HG03064 (cell line): ENCODE data around the gene AZIN2.
"Not testable (repeated sequence)": the region's sequence is repeated elsewhere in the genome, so short reads cannot be mapped to it uniquely, and the experiment has no call there.

Experiments used
- ATAC-seq: cut with Tn5 transposase; IDR thresholded peaks from one replicate; pipeline ENCODE4 v1.9.1; 2021; ENCODE audit warnings: low read depth; ENCODE audit not compliant: unreplicated experiment

The AZIN2 gene

GRCh38 chr1:33093004-33093403 lies 12.1 kb downstream of the AZIN2 start:
- no peak for ATAC-seq

- ATAC-seq, result no peak
Measured at GRCh38 chr1:33094486-33094885, 13.5 kb downstream of the AZIN2 start.

GRCh38 chr1:33094971-33095604 lies 14.1 kb downstream of the AZIN2 start:
- no peak for ATAC-seq

- no peak for ATAC-seq
Measured at GRCh38 chr1:33096363-33097005, 15.5 kb downstream of the AZIN2 start.

- ATAC-seq, result no peak
Measured at GRCh38 chr1:33097137-33097611, 16.2 kb downstream of the AZIN2 start.

GRCh38 chr1:33097762-33098161 lies 16.8 kb downstream of the AZIN2 start:
- ATAC-seq, result no peak

- no peak for ATAC-seq
Measured at GRCh38 chr1:33098371-33098770, 17.4 kb downstream of the AZIN2 start.

- ATAC-seq, result peak; percentile 92
Measured at GRCh38 chr1:33099290-33100118, 18.6 kb downstream of the AZIN2 start.

- ATAC-seq, result not testable (repeated sequence)
Measured at GRCh38 chr1:33100119-33100415, 19.1 kb downstream of the AZIN2 start.

GRCh38 chr1:33110477-33110876 lies 29.5 kb downstream of the AZIN2 start:
- no peak for ATAC-seq

GRCh38 chr1:33111965-33112364 lies 31.0 kb downstream of the AZIN2 start:
- no peak for ATAC-seq

GRCh38 chr1:33117440-33118085 lies 36.6 kb downstream of the AZIN2 start:
- no peak for ATAC-seq

- ATAC-seq, result no peak
Measured at GRCh38 chr1:33118274-33118673, 37.3 kb downstream of the AZIN2 start.

- no peak for ATAC-seq
Measured at GRCh38 chr1:33119050-33119449, 38.1 kb downstream of the AZIN2 start.

GRCh38 chr1:33119532-33120217 lies 38.7 kb downstream of the AZIN2 start:
- ATAC-seq, result no peak

- no peak for ATAC-seq
Measured at GRCh38 chr1:33120436-33121231, 39.7 kb downstream of the AZIN2 start.

- ATAC-seq, result no peak
Measured at GRCh38 chr1:33121728-33122127, 40.8 kb downstream of the AZIN2 start.

- ATAC-seq, result no peak
Measured at GRCh38 chr1:33122483-33123178, 41.7 kb downstream of the AZIN2 start.

GRCh38 chr1:33123266-33123665 lies 42.3 kb downstream of the AZIN2 start:
- ATAC-seq, result no peak
